ENCODE results near the gene NTPCR. TPM values are rescaled to one million over a fixed set of nuclear protein-coding genes. Genes with fewer than 3 reads are reported as not detected.
"Not testable (repeated sequence)": the region's sequence is repeated elsewhere in the genome, so short reads cannot be mapped to it uniquely, and the experiment has no call there.

Gene NTPCR
- total RNA-seq, 1 experiment from 2014 or later, result 31.0 TPM

GRCh38 chr1:232984577-232985425 lies 34.4 kb downstream of the NTPCR start:
- no peak for DNase-seq (ENCODE audit: low read depth)

- DNase-seq (ENCODE audit: low read depth), result no peak
Measured at GRCh38 chr1:232985882-232986526, 35.6 kb downstream of the NTPCR start.

GRCh38 chr1:232986527-232986922 lies 36.1 kb downstream of the NTPCR start:
- DNase-seq (ENCODE audit: low read depth), result no peak

- DNase-seq (ENCODE audit: low read depth), result no peak
Measured at GRCh38 chr1:232987046-232987773, 36.8 kb downstream of the NTPCR start.

GRCh38 chr1:232987774-232988140 lies 37.3 kb downstream of the NTPCR start:
- no peak for DNase-seq (ENCODE audit: low read depth)

GRCh38 chr1:232988572-232989040 lies 38.2 kb downstream of the NTPCR start:
- peak; percentile 72 for DNase-seq (ENCODE audit: low read depth)

- DNase-seq (ENCODE audit: low read depth), result no peak
Measured at GRCh38 chr1:232990176-232991128, 40.0 kb downstream of the NTPCR start.

- no peak for DNase-seq (ENCODE audit: low read depth)
Measured at GRCh38 chr1:232991238-232991637, 40.8 kb downstream of the NTPCR start.

- DNase-seq (ENCODE audit: low read depth), result no peak
Measured at GRCh38 chr1:232992227-232992626, 41.8 kb downstream of the NTPCR start.

- no peak for DNase-seq (ENCODE audit: low read depth)
Measured at GRCh38 chr1:232993555-232993954, 43.1 kb downstream of the NTPCR start.

GRCh38 chr1:232995189-232995588 lies 44.8 kb downstream of the NTPCR start:
- no peak for DNase-seq (ENCODE audit: low read depth)

- DNase-seq (ENCODE audit: low read depth), result no peak
Measured at GRCh38 chr1:232996143-232996542, 45.7 kb downstream of the NTPCR start.

- DNase-seq (ENCODE audit: low read depth), result no peak
Measured at GRCh38 chr1:232998138-232998537, 47.7 kb downstream of the NTPCR start.

- no peak for DNase-seq (ENCODE audit: low read depth)
Measured at GRCh38 chr1:232998646-232999045, 48.2 kb downstream of the NTPCR start.

- DNase-seq (ENCODE audit: low read depth), result no peak
Measured at GRCh38 chr1:232999956-233000625, 49.7 kb downstream of the NTPCR start.

GRCh38 chr1:233003638-233004037 lies 53.2 kb downstream of the NTPCR start:
- not testable (repeated sequence) for DNase-seq (ENCODE audit: low read depth)

- no peak for DNase-seq (ENCODE audit: low read depth)
Measured at GRCh38 chr1:233004451-233004850, 54.0 kb downstream of the NTPCR start.

GRCh38 chr1:233005156-233005555 lies 54.7 kb downstream of the NTPCR start:
- no peak for DNase-seq (ENCODE audit: low read depth)

- DNase-seq (ENCODE audit: low read depth), result peak; percentile 66
Measured at GRCh38 chr1:233005703-233006102, 55.3 kb downstream of the NTPCR start.

- DNase-seq (ENCODE audit: low read depth), result no peak
Measured at GRCh38 chr1:233006108-233006507, 55.7 kb downstream of the NTPCR start.

GRCh38 chr1:233006541-233006973 lies 56.1 kb downstream of the NTPCR start:
- no peak for DNase-seq (ENCODE audit: low read depth)
